NCI-H446 (cell line): ENCODE data around the gene GINS3.
"Not testable (repeated sequence)": the region's sequence is repeated elsewhere in the genome, so short reads cannot be mapped to it uniquely, and the experiment has no call there.

Experiments
- DNase-seq, 2 experiments: peaks; one replicate each; lab custom pipeline; 2025; lab: John Stamatoyannopoulos, UW

GINS3 gene

DNA sequence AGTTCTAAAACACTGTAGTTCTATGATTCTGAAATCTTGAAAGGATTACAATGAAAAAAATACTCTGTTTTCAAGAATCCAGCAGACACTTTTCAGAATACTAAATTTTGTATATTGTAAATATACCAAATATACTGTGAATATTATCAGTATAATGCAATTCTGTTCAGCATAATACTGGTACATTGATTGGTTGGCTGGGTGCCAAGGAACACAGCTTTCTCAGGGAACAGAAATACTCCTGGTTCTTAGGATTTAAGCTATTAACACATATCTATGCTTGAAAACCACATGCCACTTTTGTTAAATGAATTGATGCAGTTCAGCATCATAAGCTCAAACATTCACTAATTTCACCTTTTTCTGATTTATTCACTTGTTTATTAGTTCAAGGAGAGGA lies 2.5 kb upstream of the GINS3 start:
- no peak for DNase-seq

- DNase-seq, result no peak
Measured at GRCh38 chr16:58393138-58393504, 850 bp downstream of the GINS3 start.

DNA sequence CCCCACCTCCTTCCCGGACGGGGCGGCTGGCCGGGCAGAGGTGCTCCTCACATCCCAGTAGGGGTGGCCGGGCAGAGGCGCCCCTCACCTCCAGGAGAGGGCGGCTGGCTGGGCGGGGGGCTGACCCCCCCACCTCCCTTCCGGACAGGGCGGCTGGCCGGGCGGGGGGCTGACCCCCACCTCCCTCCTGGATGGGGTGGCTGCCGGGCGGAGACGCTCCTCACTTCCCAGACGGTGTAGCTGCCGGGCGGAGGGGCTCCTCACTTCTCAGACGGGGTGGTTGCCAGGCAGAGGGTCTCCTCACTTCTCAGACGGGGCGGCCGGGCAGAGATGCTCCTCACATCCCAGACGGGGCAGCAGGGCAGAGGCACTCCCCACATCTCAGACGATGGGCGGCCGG lies 4.6 kb downstream of the GINS3 start:
- DNase-seq, result not testable (repeated sequence)

- no peak for DNase-seq
Measured at GRCh38 chr16:58399718-58400633, 7.7 kb downstream of the GINS3 start.

DNA sequence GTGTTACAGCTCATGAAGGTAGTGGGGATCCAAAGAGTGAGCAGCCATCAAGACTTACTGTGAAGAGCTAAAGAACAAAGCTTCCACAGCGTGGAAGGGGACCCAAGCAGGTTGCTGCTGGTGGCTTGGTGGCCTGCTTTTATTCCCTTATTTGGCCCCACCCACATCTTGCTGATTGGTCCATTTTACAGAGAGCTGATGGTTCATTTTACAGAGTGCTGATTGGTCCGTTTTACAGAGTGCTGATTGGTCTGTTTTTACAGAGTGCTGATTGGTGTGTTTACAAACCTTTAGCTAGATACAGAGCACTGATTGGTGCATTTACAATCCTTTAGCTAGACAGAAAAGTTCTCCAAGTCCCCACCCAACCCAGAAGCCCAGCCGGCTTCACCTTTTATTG lies 9.0 kb downstream of the GINS3 start:
- not testable (repeated sequence) for DNase-seq

- DNase-seq, result no peak
Measured at GRCh38 chr16:58402796-58403195, 10.5 kb downstream of the GINS3 start.

- no peak for DNase-seq
Measured at GRCh38 chr16:58409316-58409973, 17.2 kb downstream of the GINS3 start.

DNA sequence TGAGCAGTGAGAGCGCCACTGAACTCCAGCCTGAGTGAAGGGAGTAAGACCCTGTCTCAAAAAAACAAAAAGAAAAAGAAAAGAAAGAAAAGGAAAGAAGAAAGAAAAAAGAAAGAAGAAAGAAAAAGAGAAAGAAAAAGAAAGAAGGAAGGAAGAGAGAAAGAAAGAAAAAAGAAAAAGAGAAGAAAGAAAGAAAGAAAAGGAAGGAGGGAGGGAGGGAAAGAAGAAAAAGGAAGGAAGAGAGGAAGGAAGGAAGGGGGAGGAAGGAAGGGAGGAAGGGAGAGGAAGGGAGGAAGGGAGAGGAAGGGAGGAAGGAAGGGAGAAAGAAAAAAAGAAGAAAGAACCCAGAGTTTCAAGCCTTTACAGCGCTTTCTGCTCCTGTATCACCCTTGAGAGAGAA lies 19.1 kb downstream of the GINS3 start:
- no peak for DNase-seq

- no peak for DNase-seq
Measured at GRCh38 chr16:58411736-58412614, 19.7 kb downstream of the GINS3 start.

GRCh38 chr16:58412615-58412970 lies 20.3 kb downstream of the GINS3 start:
- not testable (repeated sequence) for DNase-seq

DNA sequence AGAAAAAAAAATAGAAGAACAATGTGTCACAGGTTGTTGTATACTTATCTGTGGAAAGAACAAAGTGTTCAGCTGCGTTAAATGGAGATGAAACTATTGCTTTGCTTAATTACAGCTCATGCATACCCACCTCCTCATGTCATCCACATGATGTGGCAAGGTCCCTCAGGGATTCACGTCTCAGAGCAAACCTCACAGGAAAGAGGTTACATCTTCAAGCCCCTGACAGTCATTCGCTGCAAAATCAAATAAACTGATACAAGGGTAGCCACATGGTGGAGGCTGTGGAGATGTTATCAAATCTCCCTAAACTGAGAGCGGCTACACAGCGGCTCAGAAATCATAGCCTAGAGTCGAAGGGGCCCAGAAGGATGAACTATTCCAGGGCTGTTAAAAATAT lies 21.1 kb downstream of the GINS3 start:
- DNase-seq, result no peak

- DNase-seq, result no peak
Measured at GRCh38 chr16:58415003-58415402, 22.7 kb downstream of the GINS3 start.

GRCh38 chr16:58415961-58416360 lies 23.7 kb downstream of the GINS3 start:
- not testable (repeated sequence) for DNase-seq

DNA sequence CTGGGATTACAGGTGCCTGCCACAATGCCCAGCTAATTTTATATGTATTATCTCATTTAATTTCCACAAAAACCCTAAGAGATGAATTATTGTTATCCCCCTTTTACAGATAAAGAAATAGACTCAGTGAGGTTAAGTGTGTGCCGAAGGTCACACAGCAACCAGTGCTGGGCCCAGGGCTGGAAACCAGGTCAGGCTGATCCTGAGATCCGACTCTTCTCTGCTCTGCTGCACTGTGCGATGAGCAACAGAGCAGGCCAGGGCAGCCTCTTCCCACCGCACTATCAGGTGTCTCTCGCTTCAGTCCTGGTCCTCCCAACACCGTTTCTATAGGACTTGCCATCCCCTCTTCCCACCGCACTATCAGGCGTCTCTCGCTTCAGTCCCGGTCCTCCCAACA lies 24.8 kb downstream of the GINS3 start:
- DNase-seq, result no peak

DNA sequence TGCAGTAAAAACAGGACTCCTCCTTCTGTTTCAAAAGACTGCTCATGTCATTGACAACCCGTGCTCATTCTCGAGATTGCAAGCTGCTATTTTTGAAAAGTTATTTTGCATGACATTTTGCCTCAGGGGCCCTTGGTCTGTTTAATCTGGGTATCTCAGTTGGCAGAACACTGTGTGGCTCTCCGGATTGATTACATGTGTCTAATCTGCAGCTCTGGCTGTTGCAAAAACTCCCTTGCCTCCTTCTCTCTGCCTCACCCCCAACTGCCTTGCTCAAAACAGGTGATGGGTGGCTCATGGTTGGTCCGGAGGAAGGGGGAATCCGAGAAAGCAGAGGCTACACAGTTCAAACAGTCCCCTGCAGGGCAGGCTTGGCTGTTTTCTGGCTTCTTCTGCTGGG lies 25.3 kb downstream of the GINS3 start:
- DNase-seq, result no peak

DNA sequence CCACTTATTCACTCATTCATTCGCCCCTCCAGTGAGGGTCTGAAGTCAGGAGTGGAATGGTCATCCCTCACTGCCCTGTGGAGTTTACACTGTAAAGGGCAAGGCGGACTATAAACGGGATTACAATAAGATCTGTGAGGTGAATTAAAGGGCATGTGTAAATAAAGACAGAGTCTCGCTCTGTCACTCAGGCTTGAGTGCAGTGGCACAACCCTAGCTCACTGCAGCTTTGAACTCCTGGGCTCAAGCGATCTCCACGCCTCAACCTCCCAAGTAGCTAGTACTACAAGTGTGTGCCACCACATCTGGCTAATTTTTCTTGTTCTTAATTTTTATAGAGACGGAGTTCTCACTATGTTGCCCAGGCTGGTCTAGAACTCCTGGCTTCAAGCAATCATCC lies 25.8 kb downstream of the GINS3 start:
- DNase-seq, result no peak

GRCh38 chr16:58418601-58419000 lies 26.3 kb downstream of the GINS3 start:
- DNase-seq, result no peak

GRCh38 chr16:58419241-58419990 lies 27.1 kb downstream of the GINS3 start:
- DNase-seq, result no peak

- DNase-seq, result no peak
Measured at GRCh38 chr16:58421059-58421458, 28.8 kb downstream of the GINS3 start.

- DNase-seq, result no peak
Measured at GRCh38 chr16:58421529-58421928, 29.3 kb downstream of the GINS3 start.

DNA sequence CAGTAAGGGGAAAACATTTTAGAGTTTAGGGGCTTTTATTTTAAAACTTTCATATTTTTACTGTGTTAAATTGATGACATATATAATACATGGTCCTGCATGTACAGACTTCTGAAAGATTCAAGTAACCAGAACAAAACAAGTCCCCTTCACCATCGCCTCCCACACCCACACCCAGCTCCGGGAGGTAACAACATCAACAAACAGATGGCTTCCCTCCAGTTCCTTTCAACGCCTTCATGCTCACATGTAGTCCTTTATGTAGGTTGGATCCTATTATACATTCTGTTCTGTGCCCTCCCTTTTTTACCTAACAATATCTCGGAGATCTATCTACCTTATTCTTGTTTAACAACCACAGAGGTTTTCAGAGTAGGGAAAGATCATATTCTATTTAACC lies 30.5 kb downstream of the GINS3 start:
- DNase-seq, result no peak

GRCh38 chr16:58425245-58425644 lies 33.0 kb downstream of the GINS3 start:
- DNase-seq, result no peak
